Skeletal muscle cell (primary cell): ENCODE results near the gene DGKZ.

Experiments used
- DNase-seq: peaks from one replicate; pipeline ENCODE4 v3.0.0-alpha.2; 2010; ENCODE audit warnings: low read depth
- H3K4me3 ChIP-seq: 2 replicates; pipeline ENCODE4 v1.5.1; 2011; ENCODE audit warnings: low read depth, mild to moderate bottlenecking, control low read depth, low read length, moderate library complexity

DGKZ gene

DNA sequence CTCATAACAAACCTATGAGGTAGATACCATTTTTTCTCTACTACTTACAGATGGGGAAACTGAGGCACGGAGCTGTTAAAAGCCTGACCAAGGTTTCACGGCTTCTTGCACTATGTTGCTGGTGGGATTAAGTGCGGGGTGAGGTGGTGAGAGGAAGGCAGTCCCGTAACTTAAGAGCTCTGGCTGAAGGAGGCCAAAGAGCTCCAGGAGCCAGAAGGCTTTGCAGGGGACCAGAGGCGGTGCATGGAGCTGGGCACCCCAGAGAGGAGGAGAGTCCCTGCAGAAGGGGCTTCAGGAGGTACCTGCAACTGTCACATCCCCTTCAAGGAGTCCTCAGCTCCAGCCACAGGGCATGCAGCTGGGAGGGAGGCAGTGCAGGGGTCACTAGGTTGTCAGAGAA, 40.2 kb downstream of the DGKZ start:
- no peak for DNase-seq
- no peak overlapping the region for H3K4me3 ChIP-seq

DNA sequence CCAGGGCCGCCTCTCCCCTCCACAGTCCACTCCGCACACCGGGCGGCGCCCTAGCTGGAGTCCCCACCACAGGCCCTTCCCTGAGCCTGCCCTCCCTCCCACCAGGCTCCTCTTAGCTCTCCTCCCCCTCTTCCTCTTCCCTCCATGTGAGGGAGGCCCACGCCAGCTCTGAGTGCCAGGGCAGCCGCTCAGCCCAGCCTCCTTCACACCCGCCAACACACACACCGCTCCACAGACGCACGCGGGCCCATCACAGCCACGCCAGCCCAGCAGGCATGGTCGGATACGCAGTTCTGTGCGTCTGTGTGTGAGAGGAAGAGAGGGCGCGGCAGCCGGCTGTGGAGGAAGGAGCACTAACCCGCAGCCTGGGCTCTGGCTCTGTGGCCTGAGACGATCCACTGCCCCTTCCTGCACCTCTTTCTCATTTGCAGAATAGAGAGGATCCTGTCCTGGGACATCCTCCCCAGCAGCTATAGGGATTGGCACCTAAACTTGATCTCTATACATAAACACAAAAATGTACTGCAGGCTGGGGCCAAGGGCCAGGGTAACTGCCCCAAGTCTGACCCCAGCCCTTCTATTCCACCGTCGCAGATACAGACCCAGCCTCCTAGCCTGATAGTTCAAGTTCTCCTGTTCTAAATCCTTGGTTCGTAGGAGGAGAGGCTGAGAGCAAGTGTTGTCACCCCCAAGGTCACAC, 40.8 kb downstream of the DGKZ start:
- no peak for DNase-seq
- H3K4me3 ChIP-seq: no peak overlapping the region

DNA sequence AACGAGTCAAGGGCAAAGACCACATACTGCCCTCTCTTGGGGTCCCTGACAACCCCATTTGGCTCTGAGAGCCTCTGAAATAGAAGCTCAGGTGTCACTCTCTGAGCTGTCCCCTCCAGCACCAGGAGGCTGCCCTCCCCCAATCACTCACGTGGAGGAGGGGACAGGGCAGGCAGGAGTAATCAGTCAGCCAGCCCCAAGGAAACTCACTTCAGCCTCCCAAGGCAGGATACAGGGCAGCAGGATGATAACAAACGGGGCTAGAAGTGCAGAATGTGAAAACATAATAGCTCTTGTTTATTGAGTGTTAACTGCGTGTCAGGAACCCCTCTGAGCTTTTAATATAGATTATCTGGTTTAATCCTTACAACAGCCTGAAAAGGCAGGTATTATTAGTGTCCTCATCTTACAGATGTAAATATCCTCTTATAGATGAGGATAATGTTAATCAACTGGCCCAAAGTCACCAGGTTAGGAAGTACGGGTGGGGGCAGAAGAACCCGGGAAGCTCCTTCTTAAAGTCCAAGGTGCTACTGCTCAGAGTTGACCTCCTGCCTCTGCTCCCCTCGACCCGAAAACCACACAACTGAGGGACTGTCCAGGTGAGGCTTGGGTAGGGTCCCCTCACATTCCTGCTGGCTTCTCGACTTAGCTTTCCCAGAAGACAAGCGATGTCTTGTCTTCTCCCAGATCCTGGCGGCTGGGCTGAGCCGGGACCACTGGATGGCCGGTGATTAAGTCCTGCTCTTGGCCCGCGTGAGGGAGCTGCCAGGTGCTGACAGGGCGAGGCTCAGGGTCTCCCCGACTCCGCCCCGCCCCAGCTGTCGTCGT, 41.6 kb downstream of the DGKZ start:
- DNase-seq: no peak
- H3K4me3 ChIP-seq: peak overlapping the region; percentile 55

DNA sequence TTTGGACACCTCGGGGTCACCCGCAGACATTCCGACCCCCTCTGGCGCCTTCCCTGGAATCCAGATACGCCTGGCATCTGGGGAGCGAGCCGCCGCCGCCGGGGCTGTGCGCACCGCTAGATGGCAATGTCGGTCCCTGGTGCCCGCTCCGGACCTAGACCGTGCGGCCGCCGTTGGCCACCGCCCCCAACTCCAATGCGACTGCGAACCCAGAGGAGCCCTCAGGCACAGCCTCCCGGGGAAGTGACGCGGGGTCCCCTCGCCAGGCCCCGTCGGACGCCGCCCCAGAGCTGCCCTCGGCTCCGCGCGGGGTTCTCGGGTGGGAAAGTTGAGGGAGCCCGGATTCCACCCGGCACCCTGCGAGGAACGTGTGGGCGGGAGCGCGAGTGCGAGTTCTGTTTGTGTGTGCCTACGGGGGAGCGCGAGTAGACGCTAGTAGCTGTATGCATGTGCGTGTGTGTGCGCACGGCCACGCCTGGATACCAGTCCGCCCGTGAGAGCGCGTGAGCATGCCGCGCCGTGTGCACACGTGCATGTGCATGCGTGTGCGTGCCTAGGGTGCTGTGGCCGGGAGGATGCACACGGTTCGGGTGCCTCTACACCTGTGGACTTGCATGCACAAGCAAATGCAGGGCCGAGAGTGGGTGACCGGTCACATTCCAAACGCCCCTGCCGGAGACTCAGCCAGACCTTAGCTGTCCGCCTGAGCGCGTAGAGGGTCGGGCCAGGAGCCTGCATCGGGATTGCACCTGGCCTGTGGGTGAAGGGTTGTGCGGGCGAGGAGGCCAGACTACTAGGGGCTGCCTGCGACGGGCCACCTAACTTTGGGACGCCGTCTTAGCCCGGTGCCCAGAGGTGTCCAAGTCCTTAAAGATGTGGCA, 42.4 kb downstream of the DGKZ start:
- DNase-seq: no peak
- peak overlapping the region; percentile 55 for H3K4me3 ChIP-seq

DNA sequence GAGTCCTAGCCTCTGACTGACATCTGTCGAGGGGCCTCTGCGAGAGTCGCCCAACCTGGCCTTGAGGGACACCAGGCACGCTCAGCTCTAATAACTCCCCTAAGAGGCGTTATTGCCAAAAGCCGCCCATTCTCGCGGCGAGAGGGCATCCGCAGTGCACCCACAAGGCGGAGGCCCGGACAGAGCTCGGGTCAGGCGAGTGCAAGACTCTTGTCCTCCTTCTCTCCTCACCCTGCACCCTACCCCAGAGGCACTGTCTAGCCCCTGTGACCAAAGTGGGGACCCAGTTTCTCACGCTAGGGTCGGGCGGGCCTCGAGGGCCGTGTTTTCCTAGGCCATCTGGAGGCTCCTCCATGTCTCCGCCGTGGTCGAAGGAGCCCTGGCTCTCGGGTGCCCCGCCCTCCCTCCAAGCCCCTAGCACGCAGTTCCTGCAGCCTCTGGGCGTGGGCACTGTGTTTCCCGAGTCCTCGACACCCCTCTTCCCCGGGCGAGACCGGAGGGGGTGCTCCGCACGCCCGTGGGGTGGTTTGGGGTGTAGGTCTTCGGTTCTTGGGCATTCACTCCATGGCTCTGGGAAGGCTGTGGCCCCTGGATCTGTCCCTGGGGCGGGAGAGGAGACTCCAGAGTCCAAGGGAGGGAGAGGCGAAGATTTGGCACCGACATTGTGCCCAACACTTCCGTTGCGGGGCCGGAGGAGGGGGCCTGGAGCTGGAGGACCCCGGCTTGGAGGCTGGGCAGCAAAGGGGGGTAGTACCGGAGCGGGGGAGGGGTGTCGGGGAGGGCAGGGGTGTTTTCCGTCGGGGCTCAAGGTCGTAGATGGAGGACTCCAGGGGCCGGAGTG, 43.3 kb downstream of the DGKZ start:
- DNase-seq: no peak
- no peak overlapping the region for H3K4me3 ChIP-seq

DNA sequence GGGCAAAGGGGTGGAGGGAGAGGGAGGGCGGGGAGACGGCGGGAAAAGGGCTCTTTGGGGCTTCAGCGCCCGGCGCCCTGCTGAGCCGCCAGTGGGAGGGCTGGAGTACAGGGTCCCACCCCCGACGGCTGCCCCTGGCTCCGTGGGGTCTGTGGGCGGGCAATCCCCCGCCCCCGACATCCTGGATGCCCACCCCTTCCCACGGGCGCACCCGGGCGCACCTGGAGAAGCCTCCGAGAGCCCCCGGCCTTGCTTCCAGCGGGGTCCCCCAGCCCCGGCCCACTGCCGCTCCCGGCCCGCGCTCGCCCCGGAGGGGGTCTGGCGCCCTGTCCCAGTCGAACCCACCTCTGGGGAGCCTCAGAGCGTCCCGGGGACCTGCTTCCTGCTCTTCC, 43.9 kb downstream of the DGKZ start:
- no peak for DNase-seq
- H3K4me3 ChIP-seq: peak overlapping the region; percentile 53

DNA sequence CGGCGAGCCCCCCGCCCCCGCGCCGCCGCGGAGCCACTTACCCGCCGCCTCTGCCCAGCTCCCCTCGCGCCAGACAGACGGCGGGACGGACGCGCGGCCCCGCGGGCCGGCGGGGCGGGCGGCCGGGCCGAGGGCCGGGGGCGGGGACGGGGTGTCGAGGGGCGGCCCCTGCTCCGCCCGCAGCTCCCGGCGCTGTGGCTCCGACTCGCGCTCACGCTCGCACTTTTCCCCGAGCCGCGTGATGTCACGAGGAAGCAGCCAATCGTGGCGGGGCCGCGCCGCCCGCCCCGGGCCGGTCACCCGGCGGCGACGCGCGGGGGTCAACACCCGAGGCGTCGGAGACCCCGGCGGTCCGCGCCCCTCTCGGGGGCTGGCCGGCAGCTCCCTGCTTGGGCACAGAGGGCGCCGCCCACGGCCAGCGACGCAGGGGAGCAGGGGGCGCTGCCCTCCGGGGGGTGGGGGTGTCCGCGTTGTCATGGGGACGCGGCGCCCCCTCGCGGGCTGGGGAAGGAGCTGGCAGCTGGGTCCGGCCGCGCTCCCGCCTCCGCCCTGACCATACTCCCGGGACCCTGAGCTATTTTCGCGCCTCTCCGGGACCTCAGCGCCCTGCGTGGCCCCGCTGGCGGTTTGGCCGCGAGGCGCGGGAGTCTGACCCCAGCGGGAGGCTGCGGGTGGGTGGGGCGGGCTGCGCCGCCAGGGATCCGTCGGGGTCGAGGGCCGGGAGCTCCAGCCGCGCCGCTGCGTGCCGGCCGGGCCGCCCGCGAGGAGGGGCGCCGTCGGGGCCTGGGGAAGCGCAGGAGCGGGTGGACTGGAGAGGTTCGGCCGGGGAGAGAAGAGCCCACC, 44.5 kb downstream of the DGKZ start, which contains the start of gene CHRM4:
TSS of gene CHRM4 (minus strand) at position 199 of the 843 bp plus-strand sequence. CDS start 5,219 bp downstream, outside the sequence.
- DNase-seq: no peak

DNA sequence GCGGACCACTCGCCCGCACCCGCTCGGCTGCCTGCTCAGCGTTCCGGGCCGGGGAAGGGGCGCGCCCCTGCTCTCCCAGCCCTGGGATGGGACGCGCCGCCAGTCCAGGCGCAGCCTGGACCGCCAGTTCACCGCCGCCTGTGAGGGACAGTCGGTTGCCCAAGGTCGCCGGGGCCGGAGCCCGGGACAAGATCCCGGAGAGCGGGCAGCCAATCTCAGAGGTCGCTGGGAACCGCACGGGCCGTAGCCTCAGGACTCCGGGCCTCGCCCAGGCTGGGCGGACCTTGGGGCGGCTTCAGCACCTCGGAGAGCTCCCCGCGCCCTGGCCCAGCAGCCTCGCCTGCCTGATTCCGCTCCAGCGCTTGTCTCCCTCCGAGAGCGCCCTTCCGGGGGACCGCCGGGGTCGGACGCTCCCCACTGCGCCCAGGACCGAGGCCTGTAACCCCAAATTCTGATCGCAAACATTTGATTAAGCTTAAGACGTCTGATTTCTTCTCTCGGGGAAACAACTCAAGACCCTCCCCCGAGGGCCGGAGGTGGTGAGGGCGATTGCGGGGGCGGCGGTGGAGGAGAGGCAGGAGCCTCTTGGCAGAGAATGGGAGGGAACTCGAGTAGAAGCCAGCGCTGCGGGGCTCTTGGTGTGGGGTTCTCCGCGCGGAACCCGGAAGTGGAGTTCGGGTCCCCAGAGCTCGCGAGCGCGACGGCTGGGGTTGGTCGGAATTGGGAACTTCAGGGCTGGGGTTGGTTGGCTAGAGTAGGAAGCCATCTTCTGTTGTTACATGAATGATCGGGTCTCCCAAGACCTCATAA, 45.4 kb downstream of the DGKZ start:
- DNase-seq: peak; percentile 36
- peak overlapping the region; percentile 53 for H3K4me3 ChIP-seq

More for the DNA sequence above, 44.5 kb downstream of the DGKZ start, which contains the start of gene CHRM4:
- peak within 1 kb of the TSS; percentile 53 for H3K4me3 ChIP-seq

DNA sequence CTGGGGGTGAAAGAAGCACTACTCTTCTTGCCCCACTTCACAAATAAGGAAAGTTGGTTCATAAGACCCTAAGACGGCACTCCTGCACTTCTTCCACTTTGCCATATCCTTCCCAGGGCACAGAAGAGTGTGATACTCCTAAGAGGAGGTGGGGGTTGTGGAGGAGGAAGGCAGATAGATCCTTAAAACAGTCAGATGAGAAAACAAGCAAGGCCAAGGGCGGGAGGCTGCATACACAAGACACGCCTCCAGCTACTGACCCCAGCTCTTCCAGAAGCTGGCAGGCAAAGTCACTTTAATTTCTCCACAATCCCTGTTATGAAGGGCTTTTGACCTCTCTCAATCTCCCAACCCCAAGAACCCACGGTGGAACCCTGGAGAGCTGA, 46.0 kb downstream of the DGKZ start:
- H3K4me3 ChIP-seq: no peak overlapping the region
- DNase-seq: no peak

DNA sequence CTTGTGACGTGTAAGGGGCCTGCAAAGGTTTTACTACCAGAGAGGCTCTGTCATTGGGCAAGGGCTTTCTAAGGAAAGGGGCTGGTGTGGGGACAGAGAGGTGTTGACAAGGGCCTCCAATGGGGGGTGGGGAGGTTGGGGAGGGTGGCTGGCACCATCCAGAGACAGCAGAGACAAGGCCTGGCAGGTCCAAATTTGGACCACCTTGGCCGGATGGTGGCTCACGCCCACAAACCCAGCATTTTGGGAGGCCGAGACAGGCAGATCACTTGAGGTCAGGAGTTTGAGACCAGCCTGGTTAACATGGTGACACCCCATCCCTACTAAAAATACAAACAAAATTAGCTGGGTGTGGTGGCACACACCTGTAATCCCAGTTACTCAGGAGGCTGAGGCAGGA, 46.5 kb downstream of the DGKZ start:
- no peak for DNase-seq
- H3K4me3 ChIP-seq: no peak overlapping the region

DNA sequence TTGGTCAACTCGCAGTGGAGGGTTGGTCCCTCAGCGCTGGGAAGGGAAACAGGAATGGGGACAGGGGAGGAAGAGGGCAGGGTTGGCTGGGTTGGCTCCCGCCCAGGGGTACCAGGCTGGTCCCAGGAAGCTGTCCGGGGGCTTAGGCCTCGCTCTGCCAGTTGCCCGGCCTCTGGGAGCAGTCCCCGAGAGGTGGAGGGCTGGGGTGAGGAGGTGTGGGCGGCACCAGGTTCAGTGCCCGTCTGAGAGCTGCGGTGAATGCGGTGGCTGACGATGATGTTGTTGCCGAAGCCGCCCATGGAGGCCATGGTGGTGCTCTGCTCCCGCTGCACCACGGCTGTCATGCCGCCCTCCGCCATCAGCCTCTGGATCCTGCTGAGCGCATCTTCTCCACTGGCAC, 50.3 kb downstream of the DGKZ start:
- DNase-seq: no peak
- no peak overlapping the region for H3K4me3 ChIP-seq

DNA sequence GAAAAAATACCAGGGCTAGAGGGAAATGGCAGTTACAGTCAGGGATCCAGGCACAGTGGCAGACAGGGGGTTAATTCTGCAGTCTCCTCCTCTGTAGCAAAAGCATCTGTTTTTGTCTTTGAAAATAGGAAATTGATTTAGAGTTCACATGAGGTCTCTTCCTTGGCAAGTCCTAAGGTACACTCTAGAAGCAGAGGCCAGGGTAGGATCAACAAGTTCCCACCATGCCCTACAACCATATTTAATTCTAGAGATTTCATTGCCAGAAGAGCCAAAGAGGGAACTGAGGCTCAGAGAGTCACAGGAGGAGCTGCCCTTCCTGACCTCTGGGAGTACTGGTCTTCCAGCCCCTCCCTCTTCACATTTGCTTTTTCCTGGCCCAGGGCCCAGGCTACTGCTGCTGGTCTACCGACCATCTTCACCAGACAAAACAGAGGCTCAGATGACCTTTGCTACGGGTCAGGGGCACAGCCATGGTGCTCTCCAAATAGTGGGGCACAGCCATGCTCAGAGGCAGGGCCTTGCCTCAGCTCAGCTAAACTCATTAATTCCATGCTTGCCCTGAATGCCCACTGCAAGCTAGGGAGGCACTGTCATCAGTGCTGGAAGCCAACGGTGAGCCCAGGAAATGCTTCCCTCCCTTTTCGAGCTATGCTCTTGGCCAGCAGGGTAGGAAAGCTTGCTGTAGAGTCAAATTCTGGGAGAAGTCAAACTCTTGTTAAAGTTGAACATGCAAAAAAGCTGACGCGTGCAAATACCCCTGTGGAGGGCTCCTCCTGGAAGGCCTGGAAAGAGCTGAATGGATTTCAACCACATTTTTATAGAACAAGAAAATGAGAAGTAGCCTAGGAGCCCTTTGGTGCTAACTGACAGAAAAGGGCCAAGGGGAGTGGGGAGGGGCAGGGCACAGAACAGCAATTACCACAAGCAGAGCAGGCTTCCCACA, 56.0 kb downstream of the DGKZ start:
- H3K4me3 ChIP-seq: no peak overlapping the region
- no peak for DNase-seq

DNA sequence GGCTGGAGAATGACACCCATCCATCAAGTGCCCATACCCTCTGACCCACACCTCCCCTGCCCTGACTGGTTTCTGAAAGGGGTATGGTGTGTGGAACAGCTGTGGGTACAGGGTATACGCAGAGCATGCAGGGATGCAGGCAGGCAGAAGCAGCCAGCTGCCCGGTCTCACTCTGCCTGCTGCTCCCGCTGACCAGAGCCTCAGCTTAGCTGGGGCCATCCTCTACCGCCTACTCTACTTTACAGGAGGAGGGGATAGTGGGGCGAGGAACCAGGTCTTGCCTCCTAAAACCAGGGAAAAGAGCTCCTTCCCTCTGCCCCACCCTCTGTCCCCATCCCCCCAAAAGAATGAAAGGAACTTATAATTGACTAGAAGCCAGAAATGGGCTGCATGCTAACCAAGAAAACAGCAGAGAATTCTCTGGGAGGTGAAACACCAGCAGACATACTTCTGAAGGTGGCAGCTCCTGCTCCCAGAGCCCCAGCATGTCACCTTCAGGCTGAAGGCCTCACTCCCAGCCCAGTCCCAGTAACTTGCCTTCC, 57.3 kb downstream of the DGKZ start:
- H3K4me3 ChIP-seq: no peak overlapping the region
- no peak for DNase-seq

DNA sequence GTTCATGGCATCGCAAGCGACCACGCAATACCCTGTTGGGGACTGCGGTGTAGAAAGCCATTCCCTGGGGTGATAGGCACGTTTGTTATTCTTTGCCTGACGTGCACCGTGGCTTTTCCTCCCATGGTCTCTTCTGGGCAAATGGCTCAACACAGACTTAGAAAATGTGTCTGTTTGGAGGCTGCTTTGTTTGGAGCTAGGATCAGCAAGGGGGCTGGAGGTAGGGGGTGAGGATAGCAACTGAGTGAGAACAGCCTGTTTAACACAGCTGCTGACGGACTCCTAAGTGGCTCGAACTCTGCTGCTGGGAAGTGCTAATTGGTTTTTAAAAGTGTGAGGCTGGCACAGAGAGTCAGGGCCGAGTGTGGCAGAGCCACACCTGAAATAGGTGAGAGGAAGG, 60.4 kb downstream of the DGKZ start:
- no peak for DNase-seq
- H3K4me3 ChIP-seq: no peak overlapping the region

DNA sequence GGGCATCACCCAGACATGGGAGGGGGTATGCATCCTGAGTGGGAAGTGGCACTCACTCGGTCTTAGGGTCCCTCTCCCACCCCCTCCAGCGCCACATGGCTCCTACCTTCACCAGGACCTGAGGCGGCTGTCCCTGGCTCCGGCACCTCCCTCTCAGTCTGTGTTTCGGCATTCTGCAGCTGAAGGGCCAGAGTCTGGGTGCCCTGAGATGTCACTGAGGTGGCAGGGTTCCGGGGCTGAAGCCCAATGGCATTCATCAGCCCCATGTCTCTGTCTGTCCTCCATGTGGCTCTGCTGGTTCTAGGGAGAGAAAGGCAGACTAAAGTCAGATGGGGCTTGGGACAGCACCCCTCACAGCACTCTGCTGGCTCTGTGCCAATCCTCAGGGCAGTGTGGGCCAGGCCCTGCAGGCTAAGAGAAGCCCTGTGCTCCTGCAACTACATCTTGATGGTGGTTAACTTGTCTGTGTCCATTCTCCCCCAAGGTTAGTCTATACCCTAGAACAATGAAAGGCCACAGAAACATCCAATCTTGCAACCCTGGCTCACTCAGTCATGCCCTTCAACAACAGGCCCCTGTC, 61.2 kb downstream of the DGKZ start:
- no peak overlapping the region for H3K4me3 ChIP-seq
- DNase-seq: no peak

DNA sequence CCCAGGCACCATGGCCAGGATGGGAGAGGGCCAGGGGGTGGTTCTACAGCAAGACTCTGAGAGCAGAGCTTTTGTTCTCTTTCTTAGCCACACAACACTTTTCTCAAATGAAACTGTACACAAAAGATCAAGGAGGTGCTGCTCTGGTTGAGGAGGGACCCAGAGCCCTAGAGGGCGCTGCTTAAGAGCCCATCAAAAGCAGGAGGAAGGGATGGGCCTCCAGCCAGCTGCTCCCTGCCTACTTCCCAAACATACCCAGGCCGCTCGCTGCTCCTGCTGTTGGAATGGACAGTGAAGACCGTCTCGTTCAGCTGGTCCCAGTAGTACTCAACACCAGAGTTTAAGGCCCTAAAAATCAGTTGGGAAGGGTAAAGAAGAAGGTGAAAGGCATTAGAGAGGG, 62.8 kb downstream of the DGKZ start:
- H3K4me3 ChIP-seq: no peak overlapping the region
- no peak for DNase-seq
